IMR-90 (cell line): ENCODE data around the gene R3HDM4. TPM values are rescaled to one million over a fixed set of nuclear protein-coding genes. Genes with fewer than 3 reads are reported as not detected.

ENCODE experiments used
- ATAC-seq: fragments of 200-7000 bp; cut with Tn5 transposase; 2 replicates; pipeline ENCODE4 v1.9.1; 2020; ENCODE audit warnings: low read depth, mild to moderate bottlenecking, moderate library complexity
- BruUV-seq: library from RNA; stranded (reverse); fragments of 400-500 nt; replicated peaks from 2 replicates; lab custom pipeline; 2021; lab: Mats Ljungman, UMichigan
- CTCF ChIA-PET: fragments of 300-600 bp; formaldehyde crosslinking; extraction: SDS; loops from one replicate; lab custom pipeline; 2021; ENCODE audit warnings: antibody characterized with exemption; lab: Yijun Ruan, JAX
- POLR2A ChIA-PET: fragments of 300-600 bp; sonication (Branson Sonifier 250); formaldehyde crosslinking; loops from one replicate; lab custom pipeline; 2022; ENCODE audit warnings: antibody characterized with exemption; ENCODE audit not compliant: unreplicated experiment; lab: Charles Lee
- DNase-seq: peaks from one replicate; pipeline ENCODE4 v3.0.0; 2013
- H2AFZ ChIP-seq: replicated peaks from 2 replicates; pipeline ENCODE3; 2013; ENCODE audit warnings: low read length, mild to moderate bottlenecking; ENCODE audit not compliant: poor library complexity
- H2AK5ac ChIP-seq: 2 replicates; pipeline ENCODE4 v1.6.1; 2013; ENCODE audit warnings: low read depth, low read length, inconsistent platforms
- H2AK9ac ChIP-seq: replicated peaks from 2 replicates; pipeline ENCODE3; 2013; ENCODE audit warnings: mild to moderate bottlenecking, low read depth, low read length, moderate library complexity; ENCODE audit not compliant: poor library complexity
- H2BK120ac ChIP-seq: 2 replicates; pipeline ENCODE4 v1.6.1; 2013; ENCODE audit warnings: low read depth, low read length, inconsistent platforms
- H2BK15ac ChIP-seq: 3 replicates; pipeline ENCODE4 v1.6.1; 2013; ENCODE audit warnings: low read depth, low read length, inconsistent platforms
- H2BK20ac ChIP-seq: 2 replicates; pipeline ENCODE4 v1.6.1; 2013; ENCODE audit warnings: low read depth, mild to moderate bottlenecking, inconsistent platforms, low read length, moderate library complexity
- H2BK5ac ChIP-seq: 2 replicates; pipeline ENCODE4 v1.6.1; 2013; ENCODE audit warnings: mild to moderate bottlenecking, low read depth, low read length, inconsistent platforms; ENCODE audit not compliant: poor library complexity, severe bottlenecking
- H3K14ac ChIP-seq: replicated peaks from 2 replicates; pipeline ENCODE4 v1.6.1; 2013; ENCODE audit warnings: low read depth, low read length, inconsistent platforms
- H3K18ac ChIP-seq: 2 replicates; pipeline ENCODE4 v1.6.1; 2013; ENCODE audit warnings: low read depth, low read length, control low read depth
- H3K23ac ChIP-seq: 2 replicates; pipeline ENCODE4 v1.6.1; 2013; ENCODE audit warnings: low read depth, low read length, inconsistent platforms
- H3K27ac ChIP-seq: 2 replicates; pipeline ENCODE4 v1.5.1; 2013; ENCODE audit warnings: mild to moderate bottlenecking, control low read depth, low read length; ENCODE audit not compliant: insufficient read depth
- H3K27me3 ChIP-seq: 2 replicates; pipeline ENCODE4 v1.6.1; 2013; ENCODE audit warnings: low read length; ENCODE audit not compliant: control insufficient read depth, insufficient read depth
- H3K36me3 ChIP-seq: 2 replicates; pipeline ENCODE4 v1.6.1; 2013; ENCODE audit warnings: low read length, mixed read lengths; ENCODE audit not compliant: control insufficient read depth, insufficient read depth
- H3K4ac ChIP-seq: 2 replicates; pipeline ENCODE4 v1.6.1; 2013; ENCODE audit warnings: low read depth, low read length, inconsistent platforms
- H3K4me1 ChIP-seq: 2 replicates; pipeline ENCODE4 v1.6.1; 2013; ENCODE audit warnings: low read length, mixed read lengths; ENCODE audit not compliant: control insufficient read depth, insufficient read depth
- H3K4me2 ChIP-seq: 2 replicates; pipeline ENCODE4 v1.6.1; 2013; ENCODE audit warnings: low read depth, mild to moderate bottlenecking, control low read depth, low read length, moderate library complexity
- H3K4me3 ChIP-seq: 2 replicates; pipeline ENCODE4 v1.5.1; 2013; ENCODE audit warnings: low read depth, mild to moderate bottlenecking, control low read depth, low read length, moderate library complexity; ENCODE audit not compliant: insufficient read depth
- H3K56ac ChIP-seq: 2 replicates; pipeline ENCODE4 v1.6.1; 2013; ENCODE audit warnings: low read length, inconsistent platforms; ENCODE audit not compliant: insufficient read depth; ENCODE audit errors: extremely low read depth
- H3K79me1 ChIP-seq, 2 experiments: 2 replicates each; pipeline ENCODE4 v1.6.1; 2013; ENCODE audit warnings: low read length in 2 of 2, inconsistent platforms in 1 of 2, low read depth in 1 of 2
- H3K9ac ChIP-seq: 2 replicates; pipeline ENCODE4 v1.6.1; 2013; ENCODE audit warnings: low read depth, low read length, control low read depth
- H3K9me1 ChIP-seq: 2 replicates; pipeline ENCODE4 v1.6.1; 2013; ENCODE audit warnings: low read length, inconsistent platforms; ENCODE audit not compliant: insufficient read depth
- H3K9me3 ChIP-seq: 2 replicates; pipeline ENCODE4 v1.6.1; 2013; ENCODE audit warnings: low read length; ENCODE audit not compliant: control insufficient read depth, insufficient read depth
- H4K20me1 ChIP-seq: 2 replicates; pipeline ENCODE4 v1.6.1; 2013; ENCODE audit warnings: low read length, inconsistent platforms; ENCODE audit not compliant: insufficient read depth
- H4K5ac ChIP-seq: 2 replicates; pipeline ENCODE4 v1.6.1; 2013; ENCODE audit warnings: mild to moderate bottlenecking, low read depth, low read length, control low read depth
- H4K8ac ChIP-seq, 2 experiments: 2 replicates each; pipeline ENCODE4 v1.6.1; 2013; ENCODE audit warnings: low read depth in 2 of 2, low read length in 2 of 2, control low read depth in 1 of 2, inconsistent platforms in 1 of 2
- H4K91ac ChIP-seq: 2 replicates; pipeline ENCODE4 v1.6.1; 2013; ENCODE audit warnings: low read depth, low read length, inconsistent platforms; ENCODE audit not compliant: insufficient read depth
- BHLHE40 ChIP-seq: fragments of 150-350 bp; IDR thresholded peaks from 2 replicates; pipeline ENCODE4 v1.6.1; 2016; ENCODE audit warnings: mild to moderate bottlenecking, low read depth, low read length
- CEBPB ChIP-seq: IDR thresholded peaks from 2 replicates; pipeline ENCODE4 v1.6.1; 2012; ENCODE audit warnings: low read depth, low read length, improper control_type of control experiment
- CHD1 ChIP-seq: IDR thresholded peaks from 2 replicates; pipeline ENCODE4 v1.6.1; 2012; ENCODE audit warnings: low read depth, low read length, improper control_type of control experiment
- ELK1 ChIP-seq: fragments of 150-350 bp; IDR thresholded peaks from 2 replicates; pipeline ENCODE4 v1.6.1; 2016; ENCODE audit warnings: low read depth, mild to moderate bottlenecking, low read length, moderate library complexity, borderline replicate concordance
- FOS ChIP-seq: fragments of 150-350 bp; IDR thresholded peaks from 2 replicates; pipeline ENCODE4 v1.6.1; 2016; ENCODE audit warnings: low read depth, low read length
- MAZ ChIP-seq: IDR thresholded peaks from 2 replicates; pipeline ENCODE4 v1.6.1; 2012; ENCODE audit warnings: low read depth, mild to moderate bottlenecking, low read length, improper control_type of control experiment, moderate library complexity, borderline replicate concordance
- NFE2L2 ChIP-seq: fragments of 150-350 bp; IDR thresholded peaks from 2 replicates; pipeline ENCODE4 v1.6.1; 2016; ENCODE audit warnings: low read depth, mild to moderate bottlenecking, low read length
- POLR2A ChIP-seq: IDR thresholded peaks from 2 replicates; pipeline ENCODE4 v1.6.1; 2012; ENCODE audit warnings: mild to moderate bottlenecking, low read depth, low read length
- RAD21 ChIP-seq: IDR thresholded peaks from 2 replicates; pipeline ENCODE4 v1.6.1; 2012; ENCODE audit warnings: low read length, improper control_type of control experiment
- RCOR1 ChIP-seq: IDR thresholded peaks from 2 replicates; pipeline ENCODE4 v1.6.1; 2012; ENCODE audit warnings: mild to moderate bottlenecking, low read length, improper control_type of control experiment; ENCODE audit not compliant: insufficient replicate concordance
- RFX5 ChIP-seq: IDR thresholded peaks from 2 replicates; pipeline ENCODE4 v1.8.0; 2012; ENCODE audit warnings: low read depth, mild to moderate bottlenecking, low read length, moderate library complexity
- SMC3 ChIP-seq: fragments of 150-350 bp; IDR thresholded peaks from 2 replicates; pipeline ENCODE4 v1.6.1; 2016; ENCODE audit warnings: low read depth, mild to moderate bottlenecking, antibody characterized with exemption, low read length, moderate library complexity
- USF2 ChIP-seq: fragments of 150-350 bp; IDR thresholded peaks from 2 replicates; pipeline ENCODE4 v1.6.1; 2017; ENCODE audit warnings: mild to moderate bottlenecking, antibody characterized with exemption, low read length, low read depth
- WGBS, 2 experiments: methylation state at CpG; one replicate each; pipeline versions ENCODE4 v1.1.5 to v1.1.7; 2013; ENCODE audit warnings: missing lambda C conversion rate in 2 of 2; ENCODE audit not compliant: insufficient read length in 1 of 2; ENCODE audit errors: extremely low coverage in 2 of 2; 5-methylcytosine and 5-hydroxymethylcytosine counted together
- dilution Hi-C: fragments of 300-500 bp; cut with HindIII; formaldehyde crosslinking; loops from one replicate; pipeline ENCODE4 v1.14.3; 2018; ENCODE audit warnings: low sequenced_read_pairs; ENCODE audit not compliant: unreplicated experiment
- in situ Hi-C: fragments of 300-500 bp; cut with MboI; formaldehyde crosslinking; loops from 3 replicates; pipeline ENCODE4 v1.14.3; 2019; ENCODE audit warnings: low sequenced_read_pairs, inconsistent platforms, mixed read lengths
- intact Hi-C: fragments of 100-400 bp; cut with micrococcal nuclease; formaldehyde crosslinking; loops from 2 replicates; pipeline ENCODE4 v1.10.0; 2022
- polyA plus RNA-seq, 3 experiments: library from polyadenylated mRNA; depleted of rRNA; stranded (reverse); fragments of >200 nt; gene quantifications; 2 replicates each; pipeline ENCODE4 v1.2.3, GENCODE V29; 2012; ENCODE audit warnings: low replicate concordance in 1 of 3
- total RNA-seq: library from RNA; depleted of rRNA; stranded (reverse); fragments of >200 nt; gene quantifications from 2 replicates; pipeline ENCODE4 v1.2.3, GENCODE V29; 2012

The R3HDM4 gene
- total and polyA plus RNA-seq, 2 of the 4 experiments (the other 2 are of a cell fraction): 9.0 to 51.5 TPM

- no peak overlapping the region for H3K4me3 ChIP-seq
- intact Hi-C loops (loop anchor here (5.0 kb wide), 1 partner anchor 83 kb away; no protein-coding TSS in a partner anchor), in situ Hi-C loops (loop anchor here (5.0 kb wide), 1 partner anchor 142 kb away; no protein-coding TSS in a partner anchor), dilution Hi-C loops (no loop called here)
- H4K91ac ChIP-seq: no peak overlapping the region
- H4K5ac ChIP-seq: no peak overlapping the region
- H2BK120ac ChIP-seq: no peak overlapping the region
- no peak overlapping the region for H3K4me2 ChIP-seq
- ATAC-seq (no peak), DNase-seq (no peak)
- no CpG with 5 or more reads among the region's 12 CpGs for WGBS, 2 experiments
- no peak overlapping the region for H2BK20ac ChIP-seq
- TF ChIP-seq CHD1: no peak
- TF ChIP-seq FOS: no peak
- TF ChIP-seq MAZ: no peak
- TF ChIP-seq NFE2L2: no peak
- TF ChIP-seq USF2: no peak
- no peak for TF ChIP-seq SMC3
- no peak for TF ChIP-seq ELK1
- TF ChIP-seq RFX5: no peak
- TF ChIP-seq CEBPB: no peak
- no peak for TF ChIP-seq RAD21
- no peak for TF ChIP-seq BHLHE40
- TF ChIP-seq RCOR1: no peak
- no peak for TF ChIP-seq POLR2A
- no peaks in the 10 kb centered on the region for H4K20me1 ChIP-seq
- H2BK5ac ChIP-seq: no peak overlapping the region
- no peak overlapping the region for H3K56ac ChIP-seq
- no peak overlapping the region for H2AK9ac ChIP-seq
- H3K9ac ChIP-seq: no peak overlapping the region
- BruUV-seq: no TSS peak
- H3K18ac ChIP-seq: no peak overlapping the region
- no peak overlapping the region for H3K23ac ChIP-seq
- no peaks in the 10 kb centered on the region for H3K36me3 ChIP-seq
- H4K8ac ChIP-seq: no peak overlapping the region
- no peaks in the 10 kb centered on the region for H3K9me3 ChIP-seq
- H2BK15ac ChIP-seq: no peak overlapping the region
- CTCF ChIA-PET: interaction anchor here (1.6 kb wide), 1 partner anchor 146 kb away, joined by 3 read pairs; no protein-coding TSS in a partner anchor
- H3K4me1 ChIP-seq: peaks cover 8% of the 10 kb centered on the region
- no peak overlapping the region for H3K4ac ChIP-seq
- H3K14ac ChIP-seq: no peak overlapping the region
- no peak overlapping the region for H2AFZ ChIP-seq
- no peaks in the 10 kb centered on the region for H3K79me1 ChIP-seq
- no peak overlapping the region for H2AK5ac ChIP-seq
- H3K27ac ChIP-seq: no peak overlapping the region
- no peaks in the 10 kb centered on the region for H3K9me1 ChIP-seq
- POLR2A ChIA-PET: no interaction called here
- H3K27me3 ChIP-seq: peaks cover 2% of the 10 kb centered on the region; the same call in 1 of the 2 replicates
Observed at GRCh38 chr19:855142-855541, 57.9 kb downstream of the R3HDM4 start.
